Measurements from ENCODE around the gene ELK3.
A peak's percentile ranks its signal among the peaks of the same experiment; 100 is the strongest.

Gene ELK3

DNA sequence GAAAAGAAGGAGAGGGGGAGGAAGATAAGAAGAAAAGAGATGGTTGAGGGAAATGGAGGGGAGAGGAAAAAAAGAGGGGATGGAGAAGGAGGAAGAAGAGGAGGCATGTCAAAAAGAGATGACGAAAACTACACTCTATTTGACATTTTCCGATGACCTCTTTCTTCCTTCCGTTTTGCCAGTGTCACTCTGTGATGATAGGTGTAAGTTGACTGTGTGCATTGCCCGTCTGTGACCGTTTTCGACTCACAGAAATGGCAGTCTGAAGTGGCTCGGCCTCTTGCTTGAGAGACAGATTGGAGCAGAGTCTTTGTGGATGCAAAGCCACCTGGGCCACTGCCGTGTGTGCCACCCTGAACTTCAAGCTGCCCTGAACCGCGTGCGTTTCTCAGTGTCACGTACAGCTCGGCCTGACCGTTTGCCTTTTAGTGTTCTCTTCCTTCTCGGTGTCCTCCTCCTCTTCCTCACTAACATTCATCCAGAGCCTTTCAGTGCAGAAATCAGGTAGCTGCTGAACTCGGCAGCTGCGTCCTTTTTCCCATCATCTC, 32.7 kb downstream of the ELK3 start:
- Histone ChIP-seq H3K9me3 (ENCODE audit: severe bottlenecking) (no peaks in the 10 kb centered on the region), H3K4me3 (ENCODE audit: low read depth, low read length) (no peak overlapping the region), H3K36me3 (no peaks in the 10 kb centered on the region), H3K27me3 (ENCODE audit: insufficient read depth, low read depth, severe bottlenecking) (no peaks in the 10 kb centered on the region), H3K27ac (no peak overlapping the region)
- no peak for DNase-seq
- TF ChIP-seq, protein P1, sequence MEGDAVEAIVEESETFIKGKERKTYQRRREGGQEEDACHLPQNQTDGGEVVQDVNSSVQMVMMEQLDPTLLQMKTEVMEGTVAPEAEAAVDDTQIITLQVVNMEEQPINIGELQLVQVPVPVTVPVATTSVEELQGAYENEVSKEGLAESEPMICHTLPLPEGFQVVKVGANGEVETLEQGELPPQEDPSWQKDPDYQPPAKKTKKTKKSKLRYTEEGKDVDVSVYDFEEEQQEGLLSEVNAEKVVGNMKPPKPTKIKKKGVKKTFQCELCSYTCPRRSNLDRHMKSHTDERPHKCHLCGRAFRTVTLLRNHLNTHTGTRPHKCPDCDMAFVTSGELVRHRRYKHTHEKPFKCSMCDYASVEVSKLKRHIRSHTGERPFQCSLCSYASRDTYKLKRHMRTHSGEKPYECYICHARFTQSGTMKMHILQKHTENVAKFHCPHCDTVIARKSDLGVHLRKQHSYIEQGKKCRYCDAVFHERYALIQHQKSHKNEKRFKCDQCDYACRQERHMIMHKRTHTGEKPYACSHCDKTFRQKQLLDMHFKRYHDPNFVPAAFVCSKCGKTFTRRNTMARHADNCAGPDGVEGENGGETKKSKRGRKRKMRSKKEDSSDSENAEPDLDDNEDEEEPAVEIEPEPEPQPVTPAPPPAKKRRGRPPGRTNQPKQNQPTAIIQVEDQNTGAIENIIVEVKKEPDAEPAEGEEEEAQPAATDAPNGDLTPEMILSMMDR (IDR thresholded peaks at IDR 0.05; ENCODE audit: low read depth, low read length), result no peak

DNA sequence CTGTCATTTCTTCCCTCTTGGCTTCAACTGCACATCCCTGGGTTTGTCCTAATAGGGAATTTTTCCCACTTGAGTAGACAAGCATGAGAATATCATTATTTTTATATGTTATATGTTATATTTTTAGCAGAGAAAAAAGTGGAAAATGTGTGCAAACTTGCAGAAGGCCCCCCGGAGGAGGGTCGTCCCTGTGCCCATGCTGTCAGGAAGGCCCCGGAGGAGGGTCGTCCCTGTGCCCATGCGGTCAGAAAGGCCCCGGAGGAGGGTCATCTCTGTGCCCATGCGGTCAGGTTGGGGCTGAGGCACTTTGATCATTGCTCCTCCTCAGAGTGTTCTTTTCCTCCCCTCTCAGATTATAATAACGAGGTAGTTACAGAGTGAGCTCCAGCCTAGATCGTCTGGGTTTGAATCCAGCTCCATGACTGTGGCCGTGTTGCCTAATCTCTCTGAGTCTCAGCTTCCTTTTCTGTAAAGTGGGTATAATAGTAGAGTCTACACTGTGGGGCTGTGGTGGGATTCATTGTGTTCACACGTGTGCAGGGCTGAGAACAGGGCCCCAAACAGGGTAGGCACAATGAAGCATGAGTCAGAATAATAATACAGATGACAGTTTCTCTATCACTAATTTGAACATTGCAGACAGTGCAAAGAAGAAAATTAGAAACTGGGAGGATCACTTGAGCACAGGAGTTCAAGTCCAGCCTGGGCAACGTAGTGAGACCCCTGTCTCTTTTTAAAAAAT, 33.4 kb downstream of the ELK3 start:
- H3K4me3 ChIP-seq (ENCODE audit: low read depth, low read length), result no peak overlapping the region
- no peaks in the 10 kb centered on the region for H3K36me3 ChIP-seq
- no peaks in the 10 kb centered on the region for H3K27me3 ChIP-seq (ENCODE audit: insufficient read depth, low read depth, severe bottlenecking)
- DNase-seq, result no peak
- TF ChIP-seq, protein P1 (IDR thresholded peaks at IDR 0.05; ENCODE audit: low read depth, low read length), result no peak
- H3K27ac ChIP-seq, result no peak overlapping the region
- no peaks in the 10 kb centered on the region for H3K9me3 ChIP-seq (ENCODE audit: severe bottlenecking)

DNA sequence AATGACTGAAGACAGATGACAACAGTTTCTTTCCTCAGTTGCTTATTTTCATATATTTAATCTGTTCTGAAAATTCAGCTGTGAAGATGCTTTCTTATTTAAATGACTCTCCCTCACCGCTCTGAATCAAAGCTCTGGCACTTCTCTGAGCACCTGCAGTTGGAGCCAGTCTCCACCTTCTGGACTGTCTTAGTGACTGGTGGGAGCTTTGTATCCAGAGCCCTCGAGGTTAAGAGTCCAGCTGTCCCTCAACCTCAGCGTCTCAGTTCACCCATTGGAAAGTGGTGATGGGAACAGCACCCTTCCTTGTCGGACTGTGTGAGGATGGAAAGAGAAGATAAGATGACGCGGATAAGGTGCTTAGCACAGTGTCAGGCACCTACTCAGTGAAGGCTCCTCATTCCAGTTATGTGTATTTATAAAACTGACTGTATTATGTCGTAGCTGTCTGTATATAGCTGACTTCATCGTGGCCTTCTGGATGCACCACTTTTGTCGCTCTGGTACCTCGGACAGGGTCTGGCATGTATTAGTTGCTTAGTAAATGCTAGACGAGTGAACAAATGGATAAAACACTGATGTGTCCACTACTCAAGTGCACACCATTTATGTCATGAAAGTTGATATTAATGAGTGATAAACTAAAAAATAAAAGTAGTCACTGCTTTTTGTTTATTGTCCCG, 34.5 kb downstream of the ELK3 start:
- DNase-seq, result no peak
- no peak overlapping the region for H3K4me3 ChIP-seq (ENCODE audit: low read depth, low read length)

DNA sequence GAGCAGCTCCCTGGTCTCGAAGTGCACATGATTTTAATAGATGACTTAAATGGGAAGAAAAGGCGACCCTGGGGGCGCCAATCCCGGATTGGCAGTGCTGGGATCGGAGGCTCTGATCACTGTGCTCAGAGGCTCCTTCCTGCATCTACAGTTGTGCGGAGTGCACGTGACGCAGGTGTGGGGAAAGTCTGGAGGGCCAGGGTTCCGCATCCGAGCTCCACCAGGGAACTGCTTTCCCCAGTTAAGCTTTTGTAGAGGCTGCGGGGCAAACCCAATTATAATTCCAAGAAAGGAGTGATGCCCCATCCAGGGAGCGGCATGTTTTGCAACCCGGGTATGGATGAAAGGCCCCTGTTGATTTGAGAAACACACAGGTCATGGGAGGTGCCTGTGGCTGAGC, 36.5 kb downstream of the ELK3 start:
- TF ChIP-seq, protein P1 (IDR thresholded peaks at IDR 0.05; ENCODE audit: low read depth, low read length), result no peak
- no peak for DNase-seq
- Histone ChIP-seq H3K27ac (no peak overlapping the region), H3K4me3 (ENCODE audit: low read depth, low read length) (no peak overlapping the region), H3K36me3 (no peaks in the 10 kb centered on the region), H3K27me3 (ENCODE audit: insufficient read depth, low read depth, severe bottlenecking) (no peaks in the 10 kb centered on the region), H3K9me3 (ENCODE audit: severe bottlenecking) (no peaks in the 10 kb centered on the region)

More for the DNA sequence above, 34.5 kb downstream of the ELK3 start:
- TF ChIP-seq, protein P1 (IDR thresholded peaks at IDR 0.05; ENCODE audit: low read depth, low read length), result no peak
- H3K36me3 ChIP-seq, result no peaks in the 10 kb centered on the region
- no peaks in the 10 kb centered on the region for H3K9me3 ChIP-seq (ENCODE audit: severe bottlenecking)
- H3K27ac ChIP-seq, result no peak overlapping the region
- no peaks in the 10 kb centered on the region for H3K27me3 ChIP-seq (ENCODE audit: insufficient read depth, low read depth, severe bottlenecking)

DNA sequence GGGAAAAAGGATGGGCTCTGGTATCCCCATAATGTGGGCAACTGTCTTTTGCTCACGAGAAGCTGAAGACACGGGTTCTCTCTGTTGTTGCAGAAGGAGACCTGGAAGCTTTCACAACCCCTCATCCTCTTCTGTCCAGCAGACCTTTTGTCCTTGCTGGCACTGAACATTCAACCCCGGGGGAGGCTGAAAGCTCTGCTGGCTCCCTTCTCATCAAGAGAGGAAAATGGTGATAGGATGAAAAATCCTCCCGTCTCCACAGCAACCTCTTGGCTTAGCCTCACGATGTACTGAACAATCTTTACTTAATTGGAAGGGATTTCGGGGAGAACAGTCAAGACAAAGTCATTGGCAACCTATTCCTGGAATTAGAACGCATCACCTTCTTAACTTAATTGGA, 39.0 kb downstream of the ELK3 start:
- H3K9me3 ChIP-seq (ENCODE audit: severe bottlenecking), result no peaks in the 10 kb centered on the region
- H3K27me3 ChIP-seq (ENCODE audit: insufficient read depth, low read depth, severe bottlenecking), result no peaks in the 10 kb centered on the region
- TF ChIP-seq, protein P1 (IDR thresholded peaks at IDR 0.05; ENCODE audit: low read depth, low read length), result no peak
- no peak overlapping the region for H3K4me3 ChIP-seq (ENCODE audit: low read depth, low read length)
- DNase-seq, result no peak
- no peaks in the 10 kb centered on the region for H3K36me3 ChIP-seq
- peak overlapping the region; percentile 56 for H3K27ac ChIP-seq
